Activated gamma-delta T cell treated with Interleukin-2 at 50 U/mL for 16 hours (primary cell): Measurements from ENCODE around the gene ZNF687.
A peak's percentile ranks its signal among the peaks of the same experiment; 100 is the strongest.

Experiments
- DNase-seq: peaks from one replicate; pipeline ENCODE4 v3.0.0-alpha.2; 2020

Gene ZNF687

DNA sequence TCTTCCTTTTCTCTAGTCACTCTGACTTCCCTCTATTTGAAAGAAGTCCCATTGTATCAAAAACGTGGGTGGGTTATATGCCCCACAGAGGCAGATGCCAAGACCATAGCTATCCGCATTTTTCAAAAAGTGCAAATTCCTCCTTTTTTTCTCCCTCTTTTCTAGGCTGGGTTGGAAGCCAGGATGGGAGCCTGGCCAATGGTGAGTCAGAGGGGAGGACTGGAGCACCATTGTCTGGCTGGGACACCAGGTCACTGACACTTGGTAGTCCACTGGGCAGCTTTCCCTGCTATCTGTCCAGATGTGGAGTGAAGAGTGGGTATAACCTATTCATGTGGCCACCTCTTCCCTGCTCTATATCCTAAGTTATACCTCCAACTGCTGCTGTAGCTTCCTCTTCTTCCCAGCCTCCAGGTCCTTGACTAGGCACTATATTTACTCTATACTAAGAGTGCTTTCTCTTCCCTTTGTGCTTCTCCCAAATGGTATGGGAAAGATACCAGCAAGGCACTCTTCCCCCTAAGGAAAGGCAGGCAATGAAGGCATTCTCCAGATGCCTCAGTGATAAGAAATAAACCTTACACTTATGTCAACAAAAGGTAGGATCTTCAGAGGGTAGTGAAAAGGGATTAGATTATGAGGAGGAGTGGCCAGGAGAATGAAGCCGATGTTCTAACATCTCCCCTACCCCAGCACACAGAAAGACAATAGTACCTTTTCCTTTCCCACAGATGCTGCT, 32.2 kb downstream of the ZNF687 start:
- no peak for DNase-seq

DNA sequence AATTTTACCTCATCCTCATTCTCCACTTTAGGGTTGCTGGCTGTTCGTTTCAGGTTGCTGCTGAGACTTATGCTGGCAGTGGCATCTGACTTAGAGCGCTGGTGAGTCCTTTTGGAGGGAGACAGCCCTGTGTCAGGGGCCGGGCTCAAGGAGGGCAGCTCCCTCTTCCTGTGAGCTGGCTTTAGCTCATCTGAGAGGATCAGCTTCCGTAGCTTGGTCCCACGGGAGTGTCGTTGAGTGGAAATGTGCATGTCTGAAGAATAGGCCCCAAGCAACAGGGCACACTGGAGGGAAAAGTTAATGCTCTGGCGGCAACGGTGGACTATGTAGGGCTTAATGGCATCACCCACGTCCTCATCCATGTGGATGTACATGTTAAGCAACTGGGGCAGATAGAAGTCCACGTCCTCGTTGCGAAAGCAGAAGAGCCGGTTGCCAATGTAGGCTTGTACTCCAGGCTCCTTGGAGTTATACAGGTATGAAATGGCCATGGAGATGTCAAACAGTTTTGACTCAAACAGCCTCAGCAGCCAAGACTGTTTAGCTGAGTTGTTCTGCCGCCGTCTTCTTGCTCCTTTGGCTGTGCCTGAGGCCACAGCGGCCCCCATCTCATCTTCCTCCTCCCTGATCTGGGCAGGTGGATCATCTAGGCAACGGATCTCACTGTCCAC, 33.6 kb downstream of the ZNF687 start:
- DNase-seq, result no peak

DNA sequence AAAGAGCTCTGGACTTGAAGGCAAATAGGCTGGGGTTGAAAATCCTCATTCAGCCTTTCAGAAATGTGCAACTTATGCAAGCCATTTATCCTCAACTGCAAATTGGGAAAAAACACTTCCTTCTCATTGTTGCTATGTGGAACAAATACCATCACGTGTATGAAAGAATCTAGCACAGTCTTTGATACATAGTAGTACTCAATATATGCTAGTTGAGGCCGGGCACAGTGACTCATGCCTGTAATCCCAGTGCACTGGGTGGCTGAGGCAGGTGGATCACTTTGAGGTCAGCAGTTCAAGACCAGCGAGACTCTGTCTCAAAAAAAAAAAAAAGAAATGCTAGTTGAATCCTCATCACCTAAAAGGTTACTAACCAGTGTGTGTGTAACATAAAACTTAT, 36.9 kb downstream of the ZNF687 start:
- no peak for DNase-seq

DNA sequence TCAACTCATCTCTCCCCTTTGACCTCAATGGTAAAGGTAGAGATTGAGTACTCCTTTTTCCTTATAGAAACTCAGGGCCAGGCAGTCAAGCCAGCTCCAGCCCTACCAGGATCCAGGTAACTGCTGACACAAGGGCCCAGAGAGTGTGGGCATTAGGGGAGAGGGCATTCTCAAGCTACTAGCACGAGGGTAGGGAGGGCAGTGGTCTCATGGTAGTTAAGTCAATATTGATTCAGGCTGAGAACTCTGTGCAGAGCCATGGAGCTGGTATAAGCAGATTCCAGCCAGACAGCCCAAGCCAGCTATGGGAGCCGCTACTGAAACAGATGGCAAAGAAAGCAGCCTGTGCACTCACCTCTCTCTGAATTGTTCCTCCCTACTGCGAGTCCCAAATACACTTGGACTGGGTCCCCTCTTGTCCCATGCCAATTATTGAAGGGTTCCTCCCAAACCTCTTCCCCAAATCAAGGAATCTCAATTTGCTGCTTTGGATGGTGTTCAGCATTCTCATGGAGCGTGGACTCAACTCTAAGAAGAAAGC, 42.4 kb downstream of the ZNF687 start:
- no peak for DNase-seq

DNA sequence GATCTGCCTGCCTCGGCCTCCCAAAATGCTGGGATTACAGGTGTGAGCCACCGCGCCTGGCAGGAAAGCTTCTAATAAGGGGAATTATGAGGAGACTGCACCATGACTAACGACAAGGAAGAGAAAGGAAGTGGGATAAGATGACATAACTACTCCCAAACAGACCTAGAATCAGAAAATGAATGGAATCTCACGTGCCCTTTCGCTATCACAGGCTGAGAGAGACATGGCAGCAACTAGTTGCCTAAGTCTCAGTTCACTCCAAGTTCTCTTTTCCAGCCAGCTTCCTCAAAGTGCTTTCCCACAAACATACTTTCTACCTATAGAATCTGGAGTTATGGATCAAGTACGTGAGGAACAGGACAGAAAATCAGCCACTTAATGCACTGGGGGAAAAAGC, 43.1 kb downstream of the ZNF687 start:
- DNase-seq, result no peak

DNA sequence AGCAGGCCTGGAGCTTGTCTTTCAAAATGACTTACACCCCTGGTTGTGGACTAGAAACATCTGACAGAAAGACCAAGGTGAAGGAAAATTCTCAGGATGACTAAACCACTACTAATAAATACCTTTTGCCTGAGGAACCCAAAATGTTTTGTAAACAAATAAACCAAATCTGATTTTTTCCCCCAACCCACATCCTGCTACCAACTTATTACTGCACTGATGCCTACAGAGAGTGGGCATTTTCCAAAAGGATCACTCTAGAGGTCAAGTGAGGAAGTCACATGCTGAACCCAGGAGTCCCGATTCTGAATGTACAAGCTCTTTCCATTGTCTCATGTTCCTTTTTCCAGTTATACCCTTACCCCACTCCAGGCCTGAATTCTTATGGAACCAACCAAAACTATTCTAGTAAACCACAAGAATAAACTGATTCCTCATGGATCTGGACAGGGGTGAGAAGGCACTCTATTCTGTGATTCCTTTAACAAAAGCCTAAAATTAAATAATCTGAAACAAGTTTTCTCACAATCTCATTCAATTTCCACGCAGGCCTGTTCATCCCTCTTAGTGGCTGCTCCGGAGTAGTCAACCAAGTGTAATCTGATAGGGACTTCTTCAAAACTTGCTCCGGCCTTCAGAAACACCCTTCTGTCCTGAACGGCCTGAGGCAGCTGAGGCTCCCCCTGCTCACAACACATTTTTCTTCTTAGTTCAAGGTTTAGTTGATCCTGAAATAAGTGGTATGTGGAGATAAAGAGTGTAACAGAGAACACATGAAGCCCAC, 43.7 kb downstream of the ZNF687 start:
- DNase-seq, result no peak

DNA sequence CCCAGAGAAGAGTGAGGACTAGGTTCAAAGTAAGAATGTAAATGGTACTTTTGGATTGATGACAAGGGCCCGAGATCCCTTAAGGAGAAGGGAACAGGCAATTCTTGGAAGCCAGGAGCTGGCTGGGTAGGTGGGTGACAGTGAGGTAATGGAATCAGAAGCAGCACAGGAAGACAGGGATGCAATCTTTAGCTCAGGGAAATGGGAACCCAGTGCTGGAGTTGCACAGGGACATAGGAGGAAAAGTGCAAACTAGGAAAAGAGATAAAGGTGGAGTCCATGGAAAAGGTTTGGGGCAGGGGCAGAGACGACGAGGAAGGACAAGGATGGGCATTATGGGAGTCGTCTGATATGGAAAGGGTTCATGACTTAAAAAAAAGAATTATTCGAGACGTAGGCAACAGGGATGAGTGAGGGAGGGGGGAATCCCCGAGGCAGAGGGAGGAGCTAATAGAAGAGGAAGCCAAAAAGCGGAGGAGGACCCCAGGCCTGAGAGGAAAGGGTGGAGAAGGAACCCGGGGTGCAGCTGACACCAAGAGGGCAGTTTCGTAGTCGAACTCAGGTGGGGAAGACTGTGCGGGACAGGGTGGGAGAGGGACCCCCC, 44.6 kb downstream of the ZNF687 start:
- peak; percentile 30 for DNase-seq

DNA sequence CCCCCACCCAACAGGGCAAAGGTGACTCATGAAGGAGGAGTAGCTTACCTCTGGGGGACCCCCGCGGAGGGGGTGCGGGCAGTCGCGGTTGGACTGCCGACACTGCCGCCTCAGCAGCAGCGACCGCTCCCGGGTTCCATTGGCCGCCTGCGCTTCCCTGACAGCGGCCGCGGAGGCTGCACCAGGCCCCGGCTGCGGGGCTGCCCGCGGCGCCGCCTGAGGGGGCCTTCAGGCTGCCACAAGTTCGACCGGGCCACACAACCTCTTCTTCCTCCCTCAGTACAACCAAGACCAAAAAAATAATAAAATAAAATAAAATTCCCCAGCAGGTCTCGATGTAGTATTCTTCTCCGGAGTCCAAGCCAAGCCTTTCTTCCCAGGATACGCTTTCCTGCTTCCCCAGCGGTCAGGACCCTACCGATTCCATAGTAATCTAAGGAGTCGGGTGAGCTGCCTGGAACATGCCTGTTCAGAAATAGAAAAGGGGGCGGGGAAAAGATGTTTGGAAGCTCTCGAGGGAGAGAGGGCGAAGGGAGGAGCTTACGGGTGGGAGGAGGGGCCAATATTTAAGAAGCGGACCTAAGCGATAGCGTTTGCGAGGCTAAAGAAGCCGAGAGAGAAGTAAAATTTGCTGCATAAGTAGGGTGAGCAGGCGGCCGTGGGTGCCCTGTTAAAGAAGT, 45.3 kb downstream of the ZNF687 start, which contains the start of gene PI4KB:
TSS of gene PI4KB (minus strand) at position 194 of the 680 bp plus-strand sequence. CDS start 10,935 bp downstream, outside the sequence.
- peak; percentile 89 for DNase-seq

DNA sequence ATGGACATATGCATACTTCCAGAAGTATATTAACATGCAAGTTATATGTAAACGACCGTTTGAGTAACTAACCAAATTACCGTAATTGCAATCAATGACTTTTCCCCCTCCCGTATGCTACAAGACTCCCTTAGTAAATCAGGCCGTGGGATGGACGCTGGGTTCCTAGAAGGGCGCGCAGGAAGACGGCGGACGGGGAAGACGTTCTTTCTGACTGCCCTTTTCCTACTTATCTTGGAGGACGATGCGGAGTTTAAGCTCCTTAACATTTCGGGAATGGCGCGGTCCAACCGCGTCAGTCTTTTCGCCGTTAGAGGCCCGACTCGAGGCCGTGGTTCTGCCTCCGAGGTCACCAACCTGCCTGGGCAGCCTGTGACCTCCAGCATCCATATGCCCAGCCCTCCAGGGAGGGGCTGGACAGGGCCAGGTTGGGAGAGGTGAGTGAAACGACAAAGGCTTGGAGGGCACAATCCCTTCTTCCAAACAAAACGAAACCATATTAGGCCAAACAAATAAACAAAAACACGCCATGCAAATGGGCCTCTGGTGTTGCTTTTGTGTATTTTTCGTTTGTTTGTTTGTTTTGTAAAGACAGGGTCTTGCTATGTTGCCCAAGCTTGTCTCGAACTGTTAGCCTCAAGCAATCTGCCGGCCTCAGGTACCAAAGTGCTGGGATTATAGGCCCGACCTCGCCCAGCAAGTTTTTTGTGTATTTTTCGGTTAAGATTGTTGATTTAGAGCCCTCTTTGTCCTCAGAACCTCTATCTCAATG, 46.0 kb downstream of the ZNF687 start:
- no peak for DNase-seq

DNA sequence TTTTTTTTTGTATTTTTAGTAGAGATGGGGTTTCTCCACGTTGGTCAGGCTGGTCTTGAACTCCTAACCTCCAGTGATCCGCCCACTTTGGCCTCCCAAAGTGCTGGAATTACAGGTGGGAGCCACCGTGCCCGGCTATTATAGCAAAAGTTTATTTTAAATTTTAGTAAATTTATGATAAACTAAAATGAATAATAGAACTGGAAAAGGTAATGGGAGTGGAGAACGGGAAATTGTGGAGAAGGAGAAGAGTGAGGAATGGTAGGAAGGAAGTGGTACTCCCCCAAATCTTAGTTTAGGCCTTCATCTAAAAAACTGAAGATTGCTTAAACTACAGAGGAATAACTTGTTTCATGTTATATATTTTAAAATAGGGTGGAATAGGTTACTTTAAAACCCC, 52.7 kb downstream of the ZNF687 start:
- DNase-seq, result no peak

DNA sequence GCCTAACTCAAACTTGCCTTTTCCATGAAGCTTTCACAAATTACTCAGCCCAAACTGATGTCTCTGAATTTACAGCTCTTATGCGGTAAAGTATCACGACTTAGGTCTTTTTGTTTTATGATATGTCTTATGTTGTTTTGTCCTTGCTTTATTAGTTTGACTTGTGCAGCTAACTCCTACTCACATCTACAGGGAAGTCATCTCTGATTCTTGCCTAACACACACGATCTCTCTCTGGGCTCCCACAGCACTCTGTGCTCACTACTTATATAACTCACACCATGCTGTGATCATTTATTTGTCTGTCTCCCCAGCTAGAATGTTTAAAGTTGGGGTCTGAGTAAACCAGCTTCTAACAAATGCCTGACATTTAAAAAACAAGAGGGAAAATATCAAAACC, 54.5 kb downstream of the ZNF687 start:
- no peak for DNase-seq

DNA sequence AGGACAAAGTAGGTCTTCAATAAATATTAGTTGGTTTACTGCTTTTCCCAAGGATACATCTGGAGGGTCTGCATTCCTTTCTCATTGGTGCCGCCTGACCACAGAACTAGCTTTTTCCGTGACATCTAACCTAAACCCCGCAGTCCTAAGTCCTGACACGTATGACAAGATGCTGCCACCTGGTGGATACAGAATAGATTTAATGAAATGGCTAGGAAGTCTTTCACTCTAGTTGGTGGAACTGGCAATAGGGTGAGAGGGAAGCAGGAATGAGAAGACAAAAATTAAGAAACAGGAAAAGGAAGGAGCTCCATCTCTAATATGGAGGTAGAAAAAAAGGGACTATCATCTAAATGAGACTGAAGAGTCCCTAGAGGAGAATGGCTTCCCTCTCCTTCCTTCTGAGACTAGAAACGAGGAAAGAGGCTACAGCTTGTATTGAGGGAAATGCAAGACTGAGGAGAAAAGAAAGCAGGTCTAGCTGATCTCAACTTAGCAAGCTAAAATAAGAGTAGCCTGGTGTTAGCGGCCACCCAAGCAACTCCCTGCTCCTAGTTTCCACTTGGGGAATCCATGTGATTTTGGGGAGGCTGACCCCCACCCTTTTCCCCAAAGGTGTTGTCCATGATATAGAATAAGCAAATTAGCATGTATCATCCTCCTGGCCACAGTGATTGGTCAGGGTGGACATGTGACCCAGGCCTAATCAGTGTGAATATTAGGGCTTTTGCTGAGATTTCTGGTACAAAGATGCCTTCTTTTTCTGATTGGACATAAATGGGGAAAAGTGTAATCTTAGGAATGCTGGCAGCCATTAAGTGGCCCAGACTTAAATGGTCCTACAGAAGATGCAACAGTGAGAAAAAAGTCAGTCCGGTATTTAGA, 59.0 kb downstream of the ZNF687 start:
- DNase-seq, result peak; percentile 53
